A549 (cell line): ENCODE data around the gene SUSD1. TPM values are rescaled to one million over a fixed set of nuclear protein-coding genes. Genes with fewer than 3 reads are reported as not detected.

Experiments used
- ATAC-seq, 2 experiments: fragments of 200-7000 bp in 1 of 2; fragments of >200 bp in 1 of 2; cut with Nextera tagmentation in 1 of 2; cut with Tn5 transposase in 1 of 2; 3 replicates each; pipeline versions ENCODE4 v1.8.0 to v1.9.1; 2018 to 2020; ENCODE audit warnings: mild to moderate bottlenecking in 1 of 2, moderate library complexity in 1 of 2
- CTCF ChIA-PET: fragments of 300-600 bp; sonication (Branson Sonifier 250); formaldehyde crosslinking; extraction: SDS; loops from one replicate; lab custom pipeline; 2021; ENCODE audit warnings: antibody characterized with exemption, inconsistent platforms; lab: Yijun Ruan, JAX
- POLR2A ChIA-PET: fragments of 350-600 bp; formaldehyde crosslinking; extraction: SDS; loops from one replicate; lab custom pipeline; 2021; ENCODE audit warnings: antibody characterized with exemption, inconsistent platforms; lab: Yijun Ruan, JAX
- DNase-seq, 2 experiments: peaks; one replicate each; pipeline versions ENCODE4 v3.0.0 to v3.0.0-alpha.2; 2011 to 2016; ENCODE audit warnings: low read depth in 1 of 2, low spot score in 1 of 2
- FAIRE-seq: peaks from 2 replicates; lab custom pipeline; 2011; peaks lifted over from hg19 to GRCh38; lab: Jason Lieb, UNC
- H3K27ac ChIP-seq, 2 experiments: fragments of >200 bp; sonication (Bioruptor Twin); formaldehyde crosslinking; 3 replicates each; pipeline ENCODE4 v1.5.1; 2016 to 2017
- H3K4me1 ChIP-seq: fragments of >200 bp; sonication (Bioruptor Twin); formaldehyde crosslinking; 3 replicates; pipeline ENCODE4 v1.6.1; 2016
- H3K4me2 ChIP-seq: fragments of >200 bp; sonication (Bioruptor Twin); formaldehyde crosslinking; 3 replicates; pipeline ENCODE4 v1.6.1; 2016
- H3K4me3 ChIP-seq: fragments of >200 bp; sonication (Bioruptor Twin); formaldehyde crosslinking; 3 replicates; pipeline ENCODE4 v1.5.1; 2016
- H3K9me3 ChIP-seq: fragments of >200 bp; sonication (Bioruptor Twin); formaldehyde crosslinking; 3 replicates; pipeline ENCODE4 v1.6.1; 2016
- BHLHE40 ChIP-seq: IDR thresholded peaks from 2 replicates; pipeline ENCODE4 v1.6.1; 2012; ENCODE audit warnings: low read depth, low read length, inconsistent platforms
- CBX2 ChIP-seq: fragments of 200-600 bp; sonication (generic); IDR thresholded peaks from 2 replicates; pipeline ENCODE4 v1.6.1; 2016; ENCODE audit warnings: low read depth, mild to moderate bottlenecking, borderline replicate concordance
- CBX8 ChIP-seq: fragments of 200-600 bp; sonication (generic); IDR thresholded peaks from 2 replicates; pipeline ENCODE4 v1.6.1; 2016
- CEBPB ChIP-seq, 2 experiments: fragments of >200 bp in 1 of 2; sonication (Bioruptor Twin) in 1 of 2; formaldehyde crosslinking in 1 of 2; IDR thresholded peaks; 2 replicates each; pipeline ENCODE4 v1.6.1; 2012 to 2016
- ESRRA ChIP-seq: fragments of 150-350 bp; IDR thresholded peaks from 2 replicates; pipeline ENCODE4 v1.6.1; 2014; ENCODE audit warnings: mild to moderate bottlenecking, low read length, borderline replicate concordance
- FOSB ChIP-seq: fragments of 250-450 bp; sonication (Bioruptor Pico); IDR thresholded peaks from 2 replicates; pipeline ENCODE4 v1.5.0; 2020; ENCODE audit warnings: mild to moderate bottlenecking, moderate library complexity
- JUN ChIP-seq, 2 experiments: fragments of >200 bp; sonication (Bioruptor Twin); formaldehyde crosslinking; IDR thresholded peaks; 2 replicates in 1 of 2; 3 replicates in 1 of 2; pipeline ENCODE4 v1.6.1; 2016 to 2017
- JUNB ChIP-seq: fragments of >200 bp; sonication (Bioruptor Twin); formaldehyde crosslinking; IDR thresholded peaks from 2 replicates; pipeline ENCODE4 v1.6.1; 2016
- KDM5A ChIP-seq: fragments of 200-600 bp; sonication (generic); IDR thresholded peaks from 2 replicates; pipeline ENCODE4 v1.6.1; 2016; ENCODE audit warnings: antibody characterized with exemption, mild to moderate bottlenecking
- MAZ ChIP-seq: fragments of 150-350 bp; IDR thresholded peaks from 2 replicates; pipeline ENCODE4 v1.6.1; 2014; ENCODE audit warnings: antibody characterized with exemption, low read depth, low read length, borderline replicate concordance
- POLR2A ChIP-seq: IDR thresholded peaks from 2 replicates; pipeline ENCODE4 v1.6.1; 2012; ENCODE audit warnings: mild to moderate bottlenecking, low read length
- RAD21 ChIP-seq, 2 experiments: fragments of >200 bp in 1 of 2; sonication (Bioruptor Twin) in 1 of 2; formaldehyde crosslinking in 1 of 2; IDR thresholded peaks in 1 of 2; conservative IDR thresholded peaks in 1 of 2; 2 replicates in 1 of 2; 3 replicates in 1 of 2; pipeline ENCODE4 v1.6.1; 2012 to 2018; ENCODE audit warnings: inconsistent platforms in 1 of 2
- RCOR1 ChIP-seq: fragments of 150-350 bp; IDR thresholded peaks from 2 replicates; pipeline ENCODE4 v1.6.1; 2014; ENCODE audit warnings: antibody characterized with exemption, low read length, low read depth
- SMC3 ChIP-seq: fragments of >200 bp; sonication (Bioruptor Twin); formaldehyde crosslinking; IDR thresholded peaks from 3 replicates; pipeline ENCODE4 v1.6.1; 2018; ENCODE audit warnings: inconsistent platforms
- SREBF2 ChIP-seq: fragments of 450-650 bp; IDR thresholded peaks from 2 replicates; pipeline ENCODE4 v1.6.1; 2014; ENCODE audit warnings: mild to moderate bottlenecking, moderate library complexity
- TFCP2L1 ChIP-seq: fragments of 250-450 bp; sonication (Bioruptor Pico); IDR thresholded peaks from 2 replicates; pipeline ENCODE4 v1.5.0; 2021; ENCODE audit warnings: mild to moderate bottlenecking
- ZFP36 ChIP-seq: fragments of 450-650 bp; IDR thresholded peaks from 2 replicates; pipeline ENCODE4 v1.6.1; 2014; ENCODE audit warnings: borderline replicate concordance; ENCODE audit not compliant: partially characterized antibody
- WGBS: methylation state at CpG from one replicate; pipeline ENCODE4 v1.1.6; 2017; ENCODE audit errors: missing lambda C conversion rate; 5-methylcytosine and 5-hydroxymethylcytosine counted together
- polyA plus RNA-seq, 4 experiments: library from polyadenylated mRNA; depleted of rRNA in 3 of 4; stranded (reverse); fragments of >200 nt; fragmentation: RNase III in 1 of 4; extraction: RNeasy Plus Mini Kit Qiagen cat#74134 plus additional on column Dnase treatment in 1 of 4; gene quantifications; 2 replicates in 3 of 4; 3 replicates in 1 of 4; pipeline ENCODE4 v1.2.3, GENCODE V29; 2011 to 2017
- TF ChIP-seq, protein P1 (sequence below): fragments of >200 bp; sonication (Bioruptor Twin); formaldehyde crosslinking; IDR thresholded peaks from 3 replicates; pipeline ENCODE4 v1.5.1; 2016
- TF ChIP-seq, protein P2 (sequence below): fragments of 200-600 bp; sonication (generic); IDR thresholded peaks from 2 replicates; pipeline ENCODE4 v1.6.1; 2016; ENCODE audit warnings: antibody characterized with exemption, mild to moderate bottlenecking, moderate library complexity

The SUSD1 gene
- polyA plus RNA-seq, 2 of the 4 experiments (the other 2 are of a cell fraction): 15.7 to 18.6 TPM

DNA sequence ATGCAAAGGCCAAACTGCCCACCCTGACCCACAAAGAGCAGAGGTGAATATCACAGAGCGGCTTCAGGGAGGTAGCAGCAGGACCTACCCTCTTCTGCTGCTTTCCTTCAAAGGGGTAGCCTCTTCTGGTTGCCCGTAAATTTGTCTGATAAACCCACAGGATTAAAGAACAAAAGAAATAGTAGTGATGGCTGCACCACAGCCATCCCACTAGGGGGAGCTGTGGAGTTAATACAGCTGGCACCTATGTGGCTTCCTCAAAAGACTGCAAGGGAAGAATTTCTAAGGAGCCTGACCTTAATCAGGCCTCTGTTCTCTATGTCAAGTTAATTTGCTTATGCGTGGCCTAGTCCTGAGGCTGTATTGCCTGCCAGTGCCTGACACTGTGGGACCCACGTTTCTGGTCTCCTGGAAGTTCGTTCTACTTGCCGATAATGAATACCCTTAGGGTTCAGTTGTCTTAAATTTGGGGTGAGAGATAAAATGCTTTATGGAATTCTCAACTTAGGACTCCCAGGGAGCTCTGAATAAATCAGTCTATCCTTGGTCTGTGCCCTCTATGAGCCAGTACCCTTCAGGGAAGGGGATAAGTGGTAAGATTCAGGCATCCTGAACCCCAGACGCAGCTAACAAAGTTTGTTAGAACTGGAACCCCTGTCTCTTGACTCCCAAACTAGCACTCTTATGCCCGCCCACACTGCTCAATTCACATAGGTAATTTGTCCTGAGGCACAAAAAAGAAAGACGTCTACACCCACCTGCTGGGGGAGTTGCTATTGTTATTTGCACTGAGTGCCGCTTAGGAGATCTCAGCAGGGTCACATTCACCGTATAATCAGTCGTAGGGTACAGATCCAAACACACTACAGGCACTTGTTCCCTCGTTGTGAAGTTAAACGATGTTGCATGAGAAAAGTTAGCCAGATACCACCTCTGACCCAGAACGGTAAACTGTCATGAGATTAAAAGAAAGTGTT is 77.1 kb downstream of the SUSD1 start:
- ATAC-seq (peak; percentile 93 to 97), FAIRE-seq (no peak)
- H3K4me3 ChIP-seq: no peak overlapping the region
- H3K4me2 ChIP-seq: no peak overlapping the region
- peaks cover 4% of the 10 kb centered on the region for H3K4me1 ChIP-seq
- ChIA-PET POLR2A (interaction anchor here (1.1 to 1.4 kb wide), 2 partner anchors 236 to 281 kb away, joined by 3 to 6 read pairs; partner anchors contain the start of gene PTBP3), CTCF (interaction anchor here (0.6 to 8.4 kb wide), 59 partner anchors 9 to 805 kb away, joined by 3 to 66 read pairs (median 4); partner anchors contain the start of genes PTBP3 and SUSD1)
- peak overlapping the region; percentile 48 to 75; a peak in 4 of 6 replicates for H3K27ac ChIP-seq
- 67% methylated on average over 15 of the region's 15 CpGs for WGBS
- TF ChIP-seq RAD21 (conservative IDR thresholded peaks at IDR 0.05 in 1 of 2, IDR thresholded peaks at IDR 0.05 in 1 of 2) (peak; percentile 88 to 93), JUN (IDR thresholded peaks at IDR 0.05) (no peak), SMC3 (peak; percentile 92)
- TF ChIP-seq, protein P1, sequence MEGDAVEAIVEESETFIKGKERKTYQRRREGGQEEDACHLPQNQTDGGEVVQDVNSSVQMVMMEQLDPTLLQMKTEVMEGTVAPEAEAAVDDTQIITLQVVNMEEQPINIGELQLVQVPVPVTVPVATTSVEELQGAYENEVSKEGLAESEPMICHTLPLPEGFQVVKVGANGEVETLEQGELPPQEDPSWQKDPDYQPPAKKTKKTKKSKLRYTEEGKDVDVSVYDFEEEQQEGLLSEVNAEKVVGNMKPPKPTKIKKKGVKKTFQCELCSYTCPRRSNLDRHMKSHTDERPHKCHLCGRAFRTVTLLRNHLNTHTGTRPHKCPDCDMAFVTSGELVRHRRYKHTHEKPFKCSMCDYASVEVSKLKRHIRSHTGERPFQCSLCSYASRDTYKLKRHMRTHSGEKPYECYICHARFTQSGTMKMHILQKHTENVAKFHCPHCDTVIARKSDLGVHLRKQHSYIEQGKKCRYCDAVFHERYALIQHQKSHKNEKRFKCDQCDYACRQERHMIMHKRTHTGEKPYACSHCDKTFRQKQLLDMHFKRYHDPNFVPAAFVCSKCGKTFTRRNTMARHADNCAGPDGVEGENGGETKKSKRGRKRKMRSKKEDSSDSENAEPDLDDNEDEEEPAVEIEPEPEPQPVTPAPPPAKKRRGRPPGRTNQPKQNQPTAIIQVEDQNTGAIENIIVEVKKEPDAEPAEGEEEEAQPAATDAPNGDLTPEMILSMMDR: peak; percentile 92
- TF ChIP-seq, all 56 proteins: peak for 3
- H3K9me3 ChIP-seq: no peaks in the 10 kb centered on the region
- DNase-seq: peak; percentile 72 to 76

DNA sequence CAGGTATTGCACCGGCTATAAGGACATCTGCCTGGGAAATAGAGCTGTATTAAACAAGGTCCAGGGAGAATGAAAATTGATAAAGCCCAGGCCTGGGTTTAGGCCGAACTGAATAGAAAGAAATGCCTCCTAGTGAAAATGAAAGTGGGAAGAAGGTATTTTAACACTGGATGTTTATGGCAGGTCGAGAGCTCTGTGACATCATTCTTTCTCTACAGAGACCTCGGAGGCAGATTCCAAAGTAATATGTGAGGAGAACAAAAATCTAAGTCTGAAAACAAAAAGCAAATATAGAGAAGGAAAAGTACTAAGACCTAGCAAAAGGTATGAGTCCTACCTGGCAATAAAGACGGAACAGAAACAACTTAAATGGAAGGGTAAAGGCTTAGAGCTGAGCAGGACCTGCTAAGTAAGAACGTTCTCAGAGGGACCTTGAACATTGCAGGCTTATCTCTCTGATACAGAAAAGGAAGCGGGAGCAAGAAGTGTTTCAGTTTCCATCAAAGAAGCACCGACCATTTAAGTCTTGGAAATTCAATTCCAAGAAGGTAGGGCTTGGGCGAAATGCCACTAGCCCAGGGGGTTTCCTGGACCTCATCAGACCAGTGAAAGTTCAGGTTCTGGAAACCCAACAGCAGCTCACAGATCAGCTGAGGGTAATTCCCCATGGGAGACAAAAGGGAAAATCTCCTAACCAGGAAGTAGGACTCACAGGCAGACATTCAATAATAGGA is 80.0 kb downstream of the SUSD1 start:
- 83% methylated on average over 9 of the region's 9 CpGs for WGBS
- H3K9me3 ChIP-seq: no peaks in the 10 kb centered on the region
- no peak overlapping the region for H3K4me3 ChIP-seq
- ATAC-seq (no peak), FAIRE-seq (no peak), DNase-seq (no peak)
- H3K4me2 ChIP-seq: no peak overlapping the region
- CTCF ChIA-PET: interaction anchor here (0.9 to 8.4 kb wide), 8 partner anchors 14 to 336 kb away, joined by 3 to 66 read pairs (median 4); partner anchors contain the start of gene PTBP3
- no peak overlapping the region for H3K27ac ChIP-seq
- peaks cover 4% of the 10 kb centered on the region for H3K4me1 ChIP-seq
- TF ChIP-seq CBX8: no peak
- TF ChIP-seq BHLHE40: no peak
- no peak for TF ChIP-seq TFCP2L1 (CRISPR knock-in tag)
- no peak for TF ChIP-seq KDM5A
- TF ChIP-seq, protein P1: no peak
- no peak for TF ChIP-seq RCOR1
- no peak for TF ChIP-seq ESRRA
- no peak for TF ChIP-seq CEBPB (IDR thresholded peaks at IDR 0.05)
- no peak for TF ChIP-seq JUNB
- no peak for TF ChIP-seq POLR2A
- TF ChIP-seq, protein P2, sequence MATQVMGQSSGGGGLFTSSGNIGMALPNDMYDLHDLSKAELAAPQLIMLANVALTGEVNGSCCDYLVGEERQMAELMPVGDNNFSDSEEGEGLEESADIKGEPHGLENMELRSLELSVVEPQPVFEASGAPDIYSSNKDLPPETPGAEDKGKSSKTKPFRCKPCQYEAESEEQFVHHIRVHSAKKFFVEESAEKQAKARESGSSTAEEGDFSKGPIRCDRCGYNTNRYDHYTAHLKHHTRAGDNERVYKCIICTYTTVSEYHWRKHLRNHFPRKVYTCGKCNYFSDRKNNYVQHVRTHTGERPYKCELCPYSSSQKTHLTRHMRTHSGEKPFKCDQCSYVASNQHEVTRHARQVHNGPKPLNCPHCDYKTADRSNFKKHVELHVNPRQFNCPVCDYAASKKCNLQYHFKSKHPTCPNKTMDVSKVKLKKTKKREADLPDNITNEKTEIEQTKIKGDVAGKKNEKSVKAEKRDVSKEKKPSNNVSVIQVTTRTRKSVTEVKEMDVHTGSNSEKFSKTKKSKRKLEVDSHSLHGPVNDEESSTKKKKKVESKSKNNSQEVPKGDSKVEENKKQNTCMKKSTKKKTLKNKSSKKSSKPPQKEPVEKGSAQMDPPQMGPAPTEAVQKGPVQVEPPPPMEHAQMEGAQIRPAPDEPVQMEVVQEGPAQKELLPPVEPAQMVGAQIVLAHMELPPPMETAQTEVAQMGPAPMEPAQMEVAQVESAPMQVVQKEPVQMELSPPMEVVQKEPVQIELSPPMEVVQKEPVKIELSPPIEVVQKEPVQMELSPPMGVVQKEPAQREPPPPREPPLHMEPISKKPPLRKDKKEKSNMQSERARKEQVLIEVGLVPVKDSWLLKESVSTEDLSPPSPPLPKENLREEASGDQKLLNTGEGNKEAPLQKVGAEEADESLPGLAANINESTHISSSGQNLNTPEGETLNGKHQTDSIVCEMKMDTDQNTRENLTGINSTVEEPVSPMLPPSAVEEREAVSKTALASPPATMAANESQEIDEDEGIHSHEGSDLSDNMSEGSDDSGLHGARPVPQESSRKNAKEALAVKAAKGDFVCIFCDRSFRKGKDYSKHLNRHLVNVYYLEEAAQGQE: no peak
- TF ChIP-seq ZFP36: no peak
- TF ChIP-seq FOSB (CRISPR knock-in tag): no peak
- no peak for TF ChIP-seq SREBF2
- TF ChIP-seq MAZ: no peak
- TF ChIP-seq CBX2: no peak
- TF ChIP-seq, all 56 proteins: peak for 0
- POLR2A ChIA-PET: no interaction called here
